Dermis microvascular lymphatic vessel endothelial cell (primary cell): ENCODE results near the gene ARID4A. TPM values are rescaled to one million over a fixed set of nuclear protein-coding genes. Genes with fewer than 3 reads are reported as not detected.
A peak's percentile ranks its signal among the peaks of the same experiment; 100 is the strongest.
"Not testable (repeated sequence)": the region's sequence is repeated elsewhere in the genome, so short reads cannot be mapped to it uniquely, and the experiment has no call there.

Experiments used
- DNase-seq, 2 donors: peaks; one replicate each; pipeline versions ENCODE4 v3.0.0 to v3.0.0-alpha.2; 2010; ENCODE audit warnings: low read depth in 2 of 2
- total RNA-seq: library from RNA; depleted of rRNA; stranded (reverse); fragments of >200 nt; gene quantifications from 2 replicates; pipeline ENCODE4 v1.2.1, GENCODE V29; 2014

ARID4A gene
- total RNA-seq: 8.7 and 10.6 TPM in 2 replicates

DNA sequence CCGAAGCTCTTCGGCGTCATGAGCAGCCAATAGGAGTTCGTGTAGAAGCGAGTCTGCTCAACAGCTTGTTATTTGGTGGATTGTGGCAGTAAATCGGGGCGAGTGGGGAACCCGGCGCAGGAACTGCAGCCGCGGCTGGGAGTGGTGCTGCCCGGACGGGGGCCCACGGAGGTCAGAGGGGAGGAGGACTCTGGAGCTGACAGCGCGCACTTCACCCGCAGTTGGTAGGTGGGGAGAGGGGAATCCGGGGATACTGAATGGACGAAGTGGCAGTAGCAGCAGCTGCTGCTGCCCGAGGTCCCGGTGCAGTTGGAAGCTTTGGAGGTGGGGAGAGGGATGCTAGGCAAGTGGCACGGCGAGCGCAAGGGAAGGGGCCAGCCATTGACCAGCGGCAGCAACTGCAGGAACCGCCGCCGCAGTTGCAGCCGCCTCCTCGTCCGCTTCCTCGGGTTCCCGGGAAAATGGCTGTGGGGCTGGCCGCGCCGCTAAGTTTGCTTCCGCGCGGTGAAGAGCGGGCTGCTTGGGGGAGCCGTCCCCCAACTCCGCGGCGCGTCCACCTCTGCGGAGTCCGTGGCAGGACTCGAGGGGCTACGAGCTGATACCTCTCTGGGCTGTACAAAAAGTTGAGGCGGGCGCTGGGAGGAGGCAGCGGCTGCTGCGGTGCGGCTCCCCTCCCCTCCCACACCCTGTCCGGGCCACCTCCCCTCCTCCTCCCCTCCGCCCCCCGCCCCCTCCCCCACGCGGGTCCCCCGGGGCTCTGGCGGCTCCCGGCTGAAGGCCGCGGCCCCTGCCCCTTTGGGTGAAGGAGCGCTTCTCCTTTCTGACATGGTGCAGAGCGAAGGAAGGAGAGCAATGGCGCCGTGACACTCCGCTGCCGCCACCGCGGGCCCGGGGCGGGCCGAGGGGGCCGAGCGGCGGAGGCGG lies at the start of gene ARID4A:
TSS of gene ARID4A (plus strand) at position 79 of the 924 bp plus-strand sequence. CDS start 1,300 bp downstream, outside the sequence.
- DNase-seq: peak in 1 of 2 donors; percentile 33

DNA sequence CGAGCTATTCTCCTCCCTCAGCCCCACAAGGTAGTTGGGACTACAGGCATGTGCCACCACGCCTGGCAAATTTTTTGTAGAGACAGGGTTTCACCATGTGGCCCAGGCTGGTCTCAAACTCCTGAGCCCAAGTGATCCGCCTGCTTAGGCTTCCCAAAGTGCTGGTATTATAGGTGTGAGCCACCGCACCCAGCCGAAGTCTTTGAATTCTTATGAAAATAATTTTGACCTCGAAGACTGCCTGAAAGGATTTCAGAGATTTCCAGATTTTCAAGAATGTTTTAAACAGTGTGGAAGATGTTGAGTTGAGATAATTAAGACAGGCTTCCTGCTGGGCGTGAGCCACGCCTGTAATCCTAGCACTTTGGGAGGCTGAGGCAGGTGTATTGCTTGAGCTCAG lies 48.7 kb upstream of the ARID4A start:
- no peak for DNase-seq

DNA sequence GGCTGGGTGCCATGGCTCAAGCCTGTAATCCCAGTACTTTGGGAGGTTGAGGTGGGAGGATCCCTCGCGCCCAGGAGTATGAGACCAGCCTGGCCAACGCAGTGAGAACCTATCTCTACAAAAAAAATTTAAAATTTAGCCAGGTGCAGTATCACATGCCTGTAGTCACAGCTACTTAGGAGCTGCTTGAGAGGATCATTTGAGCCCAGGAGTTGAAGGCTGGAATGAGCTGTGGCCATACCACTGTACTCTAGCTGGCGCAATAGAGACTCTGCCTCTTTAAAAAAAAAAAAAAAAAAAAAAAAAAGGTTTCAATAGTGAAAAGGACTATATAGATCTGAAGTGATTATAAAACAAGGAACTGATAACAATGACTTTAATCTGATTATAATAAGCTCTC lies 40.2 kb upstream of the ARID4A start:
- no peak for DNase-seq

DNA sequence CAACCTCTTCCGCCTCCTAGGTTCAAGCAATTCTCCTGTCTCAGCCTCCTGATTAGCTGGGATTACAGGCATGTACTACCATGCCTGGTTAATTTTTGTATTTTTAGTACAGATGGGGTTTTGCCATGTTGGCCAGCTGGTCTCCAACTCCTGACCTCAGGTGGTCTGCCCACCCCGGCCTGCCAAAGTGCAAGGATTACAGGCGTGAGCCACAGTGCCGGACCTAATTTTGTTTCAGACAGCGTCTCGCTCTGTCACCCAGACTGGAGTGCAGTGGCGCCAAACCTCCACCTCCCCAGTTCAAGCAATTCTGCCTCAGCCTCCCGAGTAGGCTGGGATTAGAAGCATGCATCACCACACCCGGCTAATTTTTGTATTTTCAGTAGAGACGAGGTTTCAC lies 36.4 kb upstream of the ARID4A start:
- not testable (repeated sequence) for DNase-seq

DNA sequence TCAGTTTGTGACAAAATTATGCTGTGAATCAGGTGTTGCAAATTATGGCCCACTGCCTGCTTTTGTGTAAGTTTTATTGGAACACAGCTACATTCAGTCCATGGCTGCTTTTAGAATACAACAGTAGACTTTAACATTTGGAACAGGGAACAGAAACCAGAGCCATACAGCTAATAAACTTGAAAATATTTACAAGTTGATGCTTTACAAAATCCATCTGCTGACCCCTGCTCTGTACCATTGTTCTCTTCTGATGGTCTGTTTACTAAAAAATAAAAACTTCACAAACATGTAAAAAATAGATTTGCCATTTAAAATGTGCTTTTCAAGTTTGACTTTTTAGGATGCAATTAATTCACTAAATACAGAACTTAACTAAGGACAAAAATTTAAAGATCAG lies 33.0 kb upstream of the ARID4A start:
- DNase-seq: no peak

DNA sequence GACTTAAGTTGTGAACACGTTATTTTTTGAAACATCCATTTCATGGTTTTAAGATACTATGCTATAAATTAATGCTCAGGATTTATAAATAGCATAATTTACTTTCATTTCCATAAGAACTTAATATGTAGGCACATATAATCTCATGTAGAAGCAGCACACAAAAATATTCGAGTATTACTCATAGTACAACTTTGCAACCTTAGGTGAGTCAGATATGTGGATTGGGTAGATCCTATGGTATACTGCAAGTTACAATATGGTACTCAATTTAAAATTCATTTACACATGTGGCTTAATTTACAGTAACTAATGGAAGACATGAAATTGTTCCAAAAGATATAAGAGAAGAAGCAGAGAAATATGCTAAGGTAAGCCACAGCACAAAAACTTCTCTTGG lies 27.7 kb upstream of the ARID4A start:
- DNase-seq: no peak

GRCh38 chr14:58272588-58273372 lies 25.6 kb upstream of the ARID4A start:
- peak; percentile 6 to 32 for DNase-seq

DNA sequence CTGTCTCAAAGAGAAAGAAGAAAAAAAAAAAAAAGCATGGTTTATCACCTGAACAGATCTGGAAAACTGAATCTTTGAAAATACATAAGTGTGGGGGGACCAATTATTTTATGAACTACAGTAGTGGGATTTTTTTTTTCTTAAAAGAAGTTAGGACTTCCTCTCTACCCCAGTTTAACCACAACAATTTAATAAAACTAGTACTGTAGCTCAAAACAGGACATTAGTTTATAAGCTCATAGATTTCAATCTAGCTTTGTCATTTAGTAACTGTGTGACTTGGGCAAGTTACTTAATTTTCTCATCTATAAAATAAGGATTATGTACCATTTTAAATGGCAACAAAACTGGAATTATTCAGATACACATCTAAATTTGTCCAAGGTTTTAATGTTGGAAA lies 23.5 kb upstream of the ARID4A start:
- DNase-seq: no peak

GRCh38 chr14:58275527-58276190 lies 22.7 kb upstream of the ARID4A start:
- no peak for DNase-seq

GRCh38 chr14:58276208-58276607 lies 22.1 kb upstream of the ARID4A start:
- DNase-seq: no peak

DNA sequence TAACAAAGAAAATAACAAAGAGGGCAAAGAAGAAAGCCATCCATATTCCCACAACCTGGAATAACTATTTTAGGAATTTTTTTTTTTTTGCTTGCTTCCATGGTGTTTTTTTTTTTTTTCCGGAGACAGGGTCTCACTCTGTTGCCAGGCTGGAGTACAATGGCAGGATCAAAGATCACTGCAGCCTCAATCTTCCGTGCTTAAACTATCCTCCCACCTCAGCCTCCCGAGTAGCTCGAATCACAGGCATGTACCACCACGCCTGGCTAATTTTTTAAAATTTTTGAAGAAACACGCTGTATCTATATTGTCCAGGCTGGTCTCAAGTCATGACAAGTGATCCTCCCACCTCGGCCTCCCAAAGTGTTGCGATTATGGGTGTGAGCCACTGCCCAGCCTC lies 20.2 kb upstream of the ARID4A start:
- DNase-seq: no peak

GRCh38 chr14:58280954-58281787 lies 17.2 kb upstream of the ARID4A start:
- DNase-seq: peak; percentile 51 to 93

GRCh38 chr14:58281969-58282368 lies 16.4 kb upstream of the ARID4A start:
- DNase-seq: no peak

- DNase-seq: no peak
Measured at GRCh38 chr14:58282925-58283593, 15.3 kb upstream of the ARID4A start.

GRCh38 chr14:58283730-58284129 lies 14.6 kb upstream of the ARID4A start:
- no peak for DNase-seq

GRCh38 chr14:58285132-58285531 lies 13.2 kb upstream of the ARID4A start:
- no peak for DNase-seq

DNA sequence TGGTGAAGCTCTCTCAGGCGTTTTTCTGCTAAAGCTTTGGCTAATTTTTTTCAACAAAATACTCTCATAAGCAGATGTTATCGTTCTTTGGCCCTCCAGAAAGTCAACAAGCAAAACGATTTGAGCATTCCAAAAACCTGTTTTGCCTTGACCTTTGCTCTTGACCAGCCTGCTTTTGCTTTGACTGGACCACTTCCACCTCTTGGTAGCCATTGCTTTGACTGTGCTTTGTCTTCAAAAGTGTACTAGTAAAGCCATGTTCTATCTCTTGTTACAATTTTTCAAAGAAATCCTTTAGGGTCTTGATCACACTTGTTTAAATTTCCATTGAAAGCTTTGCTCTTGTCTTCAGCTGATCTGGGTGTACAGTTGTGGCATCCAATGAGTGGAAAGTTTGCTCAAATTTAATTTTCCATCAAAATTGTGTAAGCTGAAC lies 10.7 kb upstream of the ARID4A start:
- no peak for DNase-seq

DNA sequence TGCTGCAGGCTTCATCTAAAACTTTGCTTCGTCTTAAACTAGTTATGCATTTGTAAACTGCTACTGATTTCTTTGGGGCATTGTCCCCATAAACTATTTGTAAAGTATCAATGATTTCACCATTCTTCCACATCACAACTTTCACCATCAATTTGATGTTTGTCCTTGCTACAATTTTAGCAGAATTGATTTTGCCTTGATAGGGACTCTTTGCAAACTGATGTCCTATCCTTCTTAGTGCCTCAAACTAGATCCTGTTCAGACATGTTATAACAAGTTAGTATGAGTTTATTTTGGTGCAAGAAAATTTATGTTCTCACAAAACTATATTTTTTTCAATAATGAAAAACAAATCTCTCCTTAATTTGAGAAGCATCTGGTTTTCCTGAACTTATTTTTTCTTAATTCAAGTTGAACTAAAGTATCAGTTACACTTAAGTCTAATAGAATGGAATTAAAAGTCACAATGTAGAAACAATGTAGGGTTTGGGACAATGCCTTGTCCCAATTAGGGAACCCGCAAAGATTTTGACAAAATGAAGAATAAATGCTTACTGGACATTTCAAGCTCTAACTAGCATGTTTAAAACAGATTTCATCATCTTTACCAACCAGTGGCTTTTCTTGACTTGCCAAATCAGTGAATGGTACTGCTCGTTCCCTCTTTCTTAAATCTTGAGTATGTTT lies 10.1 kb upstream of the ARID4A start:
- DNase-seq: no peak

GRCh38 chr14:58291646-58292045 lies 6.7 kb upstream of the ARID4A start:
- no peak for DNase-seq

GRCh38 chr14:58292187-58292586 lies 6.2 kb upstream of the ARID4A start:
- DNase-seq: no peak
